D721Med (cell line): ENCODE results near the gene CCDC88A.

ENCODE experiments used
- DNase-seq: peaks from one replicate; pipeline ENCODE4 v3.0.0; 2011; ENCODE audit warnings: low spot score; ENCODE audit not compliant: insufficient read length
- FAIRE-seq: peaks from 2 replicates; lab custom pipeline; 2011; peaks lifted over from hg19 to GRCh38; lab: Jason Lieb, UNC
- TF ChIP-seq, protein P1 (sequence below): IDR thresholded peaks from 2 replicates; pipeline ENCODE4 v1.5.1; 2012; ENCODE audit warnings: mild to moderate bottlenecking, control low read depth; ENCODE audit not compliant: insufficient read depth; ENCODE audit errors: missing control alignments

Gene CCDC88A

DNA sequence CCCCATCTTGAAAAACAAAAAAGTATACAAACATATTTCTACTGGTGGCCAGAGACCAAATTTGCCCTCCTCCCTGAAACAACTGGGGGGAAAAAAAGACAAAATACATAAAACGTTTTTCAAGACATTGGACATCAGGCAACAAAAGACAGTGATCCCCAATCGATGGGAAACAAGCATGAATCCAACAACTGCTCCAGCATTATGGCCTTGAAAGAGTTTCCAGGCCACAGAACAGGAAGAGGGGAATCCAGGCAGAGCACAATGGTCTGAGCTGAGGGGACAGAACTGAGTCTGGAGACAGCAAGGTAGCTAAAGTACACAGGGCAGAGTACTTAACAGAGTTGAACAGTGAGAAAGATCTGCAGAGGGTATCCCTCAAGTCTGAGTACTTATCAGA, 4.4 kb downstream of the CCDC88A start:
- DNase-seq (no peak), FAIRE-seq (no peak)
- TF ChIP-seq, protein P1, sequence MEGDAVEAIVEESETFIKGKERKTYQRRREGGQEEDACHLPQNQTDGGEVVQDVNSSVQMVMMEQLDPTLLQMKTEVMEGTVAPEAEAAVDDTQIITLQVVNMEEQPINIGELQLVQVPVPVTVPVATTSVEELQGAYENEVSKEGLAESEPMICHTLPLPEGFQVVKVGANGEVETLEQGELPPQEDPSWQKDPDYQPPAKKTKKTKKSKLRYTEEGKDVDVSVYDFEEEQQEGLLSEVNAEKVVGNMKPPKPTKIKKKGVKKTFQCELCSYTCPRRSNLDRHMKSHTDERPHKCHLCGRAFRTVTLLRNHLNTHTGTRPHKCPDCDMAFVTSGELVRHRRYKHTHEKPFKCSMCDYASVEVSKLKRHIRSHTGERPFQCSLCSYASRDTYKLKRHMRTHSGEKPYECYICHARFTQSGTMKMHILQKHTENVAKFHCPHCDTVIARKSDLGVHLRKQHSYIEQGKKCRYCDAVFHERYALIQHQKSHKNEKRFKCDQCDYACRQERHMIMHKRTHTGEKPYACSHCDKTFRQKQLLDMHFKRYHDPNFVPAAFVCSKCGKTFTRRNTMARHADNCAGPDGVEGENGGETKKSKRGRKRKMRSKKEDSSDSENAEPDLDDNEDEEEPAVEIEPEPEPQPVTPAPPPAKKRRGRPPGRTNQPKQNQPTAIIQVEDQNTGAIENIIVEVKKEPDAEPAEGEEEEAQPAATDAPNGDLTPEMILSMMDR = no peak

DNA sequence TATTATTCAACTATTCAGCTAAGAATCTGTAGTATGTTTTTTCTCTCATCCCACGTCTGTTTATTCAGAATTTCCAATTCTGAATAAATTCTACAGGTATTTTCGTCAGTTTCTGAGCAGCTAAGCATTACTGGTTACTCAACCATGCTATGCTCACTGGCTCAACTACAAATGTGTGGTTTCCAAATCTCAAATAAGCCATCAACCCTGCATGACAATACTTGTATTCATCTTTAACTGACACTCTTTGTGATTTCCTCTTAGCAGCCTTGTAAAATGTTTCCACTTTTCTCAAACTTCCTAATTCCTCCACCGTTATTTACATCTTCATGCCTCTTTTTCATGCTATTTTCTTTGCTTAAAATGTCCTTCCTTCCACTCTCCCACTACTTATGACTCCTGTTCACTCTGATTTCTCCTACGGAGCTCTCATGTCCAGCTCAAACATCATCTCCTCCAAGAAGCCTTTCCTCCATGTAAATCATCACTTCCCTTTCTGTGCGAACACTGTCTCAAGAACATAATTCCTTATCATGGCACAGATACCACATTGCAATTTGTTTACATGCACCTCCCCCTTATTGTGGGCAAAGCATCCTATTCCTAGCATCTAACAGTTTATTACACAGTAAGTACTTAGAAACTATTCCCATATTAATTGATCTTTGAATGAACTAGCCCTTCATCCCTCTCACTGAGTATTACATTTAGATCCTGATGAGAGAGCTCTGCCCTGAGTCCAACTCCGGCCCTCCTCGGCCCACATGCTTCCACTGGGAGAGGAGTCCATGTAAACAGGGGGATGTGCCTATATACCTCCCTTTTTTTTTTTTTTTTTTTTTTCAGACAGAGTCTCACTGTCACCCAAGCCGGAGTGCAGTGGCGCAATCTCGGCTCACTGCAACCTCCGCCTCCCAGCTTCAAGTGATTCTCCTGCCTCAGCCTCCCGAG, 10.5 kb downstream of the CCDC88A start:
- DNase-seq (no peak), FAIRE-seq (no peak)
- TF ChIP-seq, protein P1 = no peak

DNA sequence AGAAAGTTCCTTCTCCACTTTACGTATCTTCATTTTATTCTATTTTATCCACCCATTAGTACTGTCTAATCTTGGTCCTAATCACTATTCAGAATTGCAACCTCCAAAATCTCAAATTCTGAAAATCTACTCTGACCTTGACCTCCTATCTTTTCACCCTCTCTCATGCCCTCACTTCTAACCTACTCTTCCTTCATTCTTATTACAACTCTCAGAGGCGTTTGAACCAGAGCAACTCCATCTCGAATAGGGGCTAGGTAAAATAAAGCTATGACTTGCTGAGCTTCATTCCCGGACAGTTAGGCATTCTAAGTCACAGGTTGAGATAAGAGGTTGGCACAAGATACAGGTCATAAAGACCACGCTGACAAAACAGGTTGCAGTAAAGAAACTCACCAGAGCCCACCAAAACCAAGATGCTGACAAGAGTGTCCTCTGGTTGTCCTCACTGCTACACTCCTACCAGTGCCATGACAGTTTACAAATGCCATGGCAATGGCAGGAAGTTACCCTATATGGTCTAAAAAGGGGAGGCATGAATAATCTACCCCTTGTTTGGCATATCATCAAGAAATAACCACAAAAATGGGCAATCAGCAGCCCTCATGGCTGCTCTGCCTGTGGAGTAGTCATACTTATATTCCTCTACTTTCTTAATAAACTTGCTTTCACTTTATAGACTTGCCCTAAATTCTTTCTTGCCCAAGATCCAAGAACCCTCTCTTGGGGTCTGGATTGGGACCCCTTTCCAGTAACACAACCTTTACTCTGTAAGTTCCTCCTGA, 11.4 kb downstream of the CCDC88A start:
- TF ChIP-seq, protein P1 = no peak
- DNase-seq (no peak), FAIRE-seq (no peak)

DNA sequence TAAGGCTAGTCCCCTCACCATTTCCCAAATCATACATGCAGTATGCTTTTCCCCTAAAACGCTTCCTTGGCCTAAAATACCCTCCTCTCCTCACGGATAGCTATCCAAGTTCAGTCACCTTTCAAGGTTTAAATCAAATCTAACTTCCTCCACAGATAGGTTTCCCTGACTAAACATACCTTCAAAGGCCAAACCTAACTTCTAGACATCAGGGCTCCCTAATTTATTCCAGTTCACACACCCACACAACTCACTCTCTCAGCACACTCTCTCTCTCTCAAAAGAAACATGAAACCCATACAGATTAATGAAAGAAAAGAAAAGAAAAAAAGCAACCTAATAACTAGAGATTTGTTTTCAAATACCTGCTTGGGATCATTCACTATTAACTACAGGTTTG, 14.5 kb downstream of the CCDC88A start:
- DNase-seq (no peak), FAIRE-seq (no peak)
- TF ChIP-seq, protein P1 = no peak

DNA sequence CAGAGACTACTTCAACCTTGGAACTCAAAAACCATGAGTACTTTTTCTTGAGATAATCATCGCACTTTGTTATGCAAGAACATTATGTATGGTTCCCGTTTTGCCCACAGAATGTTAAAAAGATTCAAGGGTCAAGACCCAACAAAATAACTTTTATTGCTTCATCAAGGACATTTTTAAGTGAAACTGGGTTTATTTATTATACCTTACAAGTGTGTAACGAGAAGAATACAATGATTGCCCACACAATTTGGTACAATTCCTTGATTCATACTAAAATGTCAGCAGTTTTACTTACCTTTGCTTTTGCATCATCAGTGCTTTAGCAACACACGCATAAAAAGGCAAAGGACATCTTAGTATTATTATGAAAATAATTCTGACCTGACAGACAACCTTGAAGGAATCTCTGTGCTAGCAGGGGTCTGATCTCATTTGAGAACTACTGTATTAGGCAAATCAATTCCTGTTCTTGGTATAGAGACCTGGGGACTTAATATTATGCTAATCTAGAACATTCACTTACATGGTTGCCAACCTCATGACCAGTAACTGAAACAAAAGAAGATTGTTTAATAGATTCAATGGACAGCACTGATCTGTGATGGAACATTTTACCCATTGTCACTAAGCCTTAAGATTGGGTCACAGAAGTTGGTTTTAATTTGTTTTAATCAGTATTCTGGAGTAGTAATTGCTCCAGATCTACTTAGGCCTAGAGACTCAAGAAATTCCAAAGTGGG, 16.2 kb downstream of the CCDC88A start:
- DNase-seq (no peak), FAIRE-seq (no peak)
- TF ChIP-seq, protein P1 = no peak

DNA sequence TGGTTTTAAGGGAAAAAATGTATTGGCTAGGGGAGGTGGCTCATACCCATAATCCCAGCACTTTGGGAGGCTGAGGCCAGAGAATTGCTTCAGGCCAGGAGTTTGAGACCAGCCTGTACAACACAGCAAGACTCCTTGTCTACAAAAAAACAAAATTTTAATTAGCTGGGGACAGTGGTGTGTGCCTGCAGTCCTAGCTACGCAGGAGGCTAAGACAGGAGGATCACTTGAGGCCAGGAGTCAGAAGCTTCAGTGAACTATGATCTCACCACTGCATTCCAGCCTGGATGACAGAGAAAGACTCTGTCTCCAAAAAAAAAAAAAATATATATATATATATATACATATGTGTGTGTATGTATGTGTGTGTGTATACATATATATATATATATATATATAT, 18.5 kb downstream of the CCDC88A start:
- FAIRE-seq (no peak), DNase-seq (no peak)
- TF ChIP-seq, protein P1 = no peak
